Fibroblast of the aortic adventitia (primary cell): ENCODE data around the gene APCS. TPM values are rescaled to one million over a fixed set of nuclear protein-coding genes. Genes with fewer than 3 reads are reported as not detected.

Source experiments
- DNase-seq: peaks from one replicate; pipeline ENCODE4 v3.0.0-alpha.2; 2010; ENCODE audit warnings: low read depth
- H3K4me3 ChIP-seq: 2 replicates; pipeline ENCODE4 v1.5.1; 2011; ENCODE audit warnings: low read depth, mild to moderate bottlenecking, control low read depth, low read length, moderate library complexity
- CTCF ChIP-seq: IDR thresholded peaks from 2 replicates; pipeline ENCODE4 v1.5.1; 2011; ENCODE audit warnings: mild to moderate bottlenecking, low read length, control low read depth, inconsistent platforms; ENCODE audit not compliant: insufficient read depth
- total RNA-seq: library from RNA; depleted of rRNA; stranded (reverse); fragments of >200 nt; gene quantifications from 2 replicates; pipeline ENCODE4 v1.2.3, GENCODE V29; 2012; ENCODE audit warnings: low replicate concordance

APCS gene
- total RNA-seq, 1 donor: not detected

- no peak for TF ChIP-seq CTCF
- no peak for DNase-seq
- H3K4me3 ChIP-seq: no peak overlapping the region
Observed at GRCh38 chr1:159562680-159563079, 24.9 kb upstream of the APCS start.

DNA sequence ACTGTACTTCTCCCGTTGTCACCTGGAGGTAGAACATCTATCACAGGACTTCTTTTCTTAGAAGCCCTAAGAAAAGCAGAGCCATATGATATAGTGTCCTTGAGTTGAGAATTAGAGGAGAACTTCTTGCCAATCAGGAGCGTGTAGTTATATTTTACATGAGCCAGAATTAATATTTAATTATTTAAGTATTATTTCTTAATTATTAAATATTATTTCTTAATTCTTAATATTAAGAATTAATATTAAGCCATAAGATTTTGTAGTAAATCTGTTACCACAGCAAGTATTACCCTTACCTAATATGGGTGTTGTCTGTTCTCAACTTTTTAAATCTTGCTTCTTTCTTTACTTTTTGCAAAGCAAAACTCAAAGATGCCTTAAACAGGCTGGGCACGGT lies 10.2 kb upstream of the APCS start:
- TF ChIP-seq CTCF: no peak
- no peak for DNase-seq
- H3K4me3 ChIP-seq: no peak overlapping the region

GRCh38 chr1:159580340-159580739 lies 7.3 kb upstream of the APCS start:
- no peak for DNase-seq
- TF ChIP-seq CTCF: no peak
- no peak overlapping the region for H3K4me3 ChIP-seq

GRCh38 chr1:159581422-159581821 lies 6.2 kb upstream of the APCS start:
- no peak for DNase-seq
- H3K4me3 ChIP-seq: no peak overlapping the region
- TF ChIP-seq CTCF: no peak

DNA sequence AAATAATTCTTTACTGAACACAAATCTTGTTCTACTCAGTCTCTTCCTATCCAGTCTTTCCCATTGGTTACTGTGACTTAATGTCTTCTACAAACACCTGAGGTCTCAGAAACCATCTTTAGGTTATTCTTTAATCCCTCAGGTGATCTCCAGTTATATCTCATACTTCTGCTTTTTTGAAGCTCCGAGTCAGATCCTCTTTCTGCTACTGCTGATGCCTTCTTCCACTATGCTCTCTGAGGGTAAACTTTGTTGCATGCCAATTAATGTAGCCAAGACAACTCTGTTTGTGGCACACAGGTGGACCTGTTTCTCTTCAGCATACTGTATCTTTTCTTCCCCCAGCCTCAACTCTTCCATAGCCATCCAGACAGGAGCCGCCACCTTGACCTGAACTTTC lies 3.1 kb upstream of the APCS start:
- no peak for TF ChIP-seq CTCF
- no peak overlapping the region for H3K4me3 ChIP-seq
- no peak for DNase-seq

DNA sequence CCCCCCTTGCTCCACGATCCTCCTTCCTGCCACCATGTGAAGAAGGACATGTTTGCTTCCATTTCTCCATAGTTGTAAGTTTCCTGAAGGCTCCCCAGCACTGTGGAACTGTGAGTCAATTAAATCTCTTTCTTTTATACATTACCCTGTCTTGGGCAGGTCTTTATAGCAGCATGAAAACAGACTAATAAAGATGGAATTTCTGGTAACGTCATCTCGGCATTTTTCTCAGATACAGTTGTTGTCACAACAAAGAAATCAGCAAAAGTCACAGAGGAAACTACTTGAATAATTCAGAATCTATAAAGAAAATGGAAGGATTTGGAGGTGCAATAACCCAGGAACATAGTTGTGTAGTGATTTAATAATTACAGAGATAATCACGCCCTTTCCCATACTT lies 4.4 kb downstream of the APCS start:
- H3K4me3 ChIP-seq: no peak overlapping the region
- no peak for TF ChIP-seq CTCF
- DNase-seq: no peak

DNA sequence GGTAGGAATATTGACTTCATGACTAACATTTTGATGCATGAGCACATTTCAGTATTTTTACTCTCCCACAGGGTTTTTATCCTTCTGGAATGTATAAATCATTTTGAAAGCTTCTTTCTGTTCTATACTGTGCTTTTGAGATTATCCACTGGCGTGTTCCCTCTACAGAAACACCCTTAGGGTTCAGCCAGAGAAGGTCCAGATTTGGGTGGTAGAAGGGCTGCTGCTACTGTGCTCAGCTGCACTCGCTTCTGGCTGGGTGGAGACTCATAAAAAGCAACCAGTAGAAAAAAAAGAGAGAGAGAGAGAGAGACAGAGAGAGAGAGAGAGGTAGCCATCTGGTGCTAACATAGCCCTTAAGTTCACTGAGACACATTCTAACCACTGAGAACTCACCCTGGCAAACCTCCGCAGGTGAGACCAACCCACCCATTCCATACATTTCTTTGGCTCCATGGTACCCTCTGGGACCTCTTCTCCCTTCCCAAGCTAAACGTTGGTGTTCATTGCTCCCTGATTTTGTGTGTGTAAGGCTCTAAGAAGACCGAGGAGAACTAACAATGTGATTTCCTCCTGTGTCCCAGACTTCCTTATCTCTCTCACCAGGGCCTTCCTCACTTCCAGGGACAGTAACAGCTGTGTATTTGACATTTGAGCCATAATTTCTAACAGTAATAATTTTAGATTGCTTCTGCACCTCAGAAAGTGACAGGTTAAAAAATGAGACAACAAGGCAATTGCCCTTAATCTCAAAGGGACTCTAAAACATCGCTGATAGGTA lies 7.2 kb downstream of the APCS start:
- no peak for TF ChIP-seq CTCF
- H3K4me3 ChIP-seq: no peak overlapping the region
- no peak for DNase-seq
